Astrocyte (in vitro differentiated cells and primary cell): ENCODE measurements around the gene GARIN5B. TPM values are rescaled to one million over a fixed set of nuclear protein-coding genes. Genes with fewer than 3 reads are reported as not detected.

ENCODE experiments used
- DNase-seq: peaks from one replicate; pipeline ENCODE4 v3.0.0-alpha.2; 2010; ENCODE audit warnings: low read depth
- FAIRE-seq: peaks from 2 replicates; lab custom pipeline; 2011; peaks lifted over from hg19 to GRCh38; lab: Jason Lieb, UNC
- H2AFZ ChIP-seq: 2 replicates; pipeline ENCODE4 v1.6.0; 2012; ENCODE audit warnings: low read depth, low read length, inconsistent platforms
- H3K27ac ChIP-seq: 2 replicates; pipeline ENCODE4 v1.5.1; 2011; ENCODE audit warnings: low read depth, low read length, inconsistent platforms
- H3K27me3 ChIP-seq: 2 replicates; pipeline ENCODE4 v1.6.0; 2011; ENCODE audit warnings: low read length, inconsistent platforms; ENCODE audit not compliant: insufficient read depth
- H3K36me3 ChIP-seq: 2 replicates; pipeline ENCODE4 v1.5.1; 2011; ENCODE audit warnings: low read length, inconsistent platforms; ENCODE audit not compliant: insufficient read depth
- H3K4me1 ChIP-seq: 2 replicates; pipeline ENCODE4 v1.5.1; 2011; ENCODE audit warnings: low read length, inconsistent platforms; ENCODE audit not compliant: insufficient read depth
- H3K4me2 ChIP-seq: 2 replicates; pipeline ENCODE4 v1.6.0; 2012; ENCODE audit warnings: low read length, inconsistent platforms
- H3K4me3 ChIP-seq: 2 replicates; pipeline ENCODE4 v1.5.1; 2011; ENCODE audit warnings: low read depth, mild to moderate bottlenecking, low read length, inconsistent platforms; ENCODE audit not compliant: insufficient read depth
- H3K79me2 ChIP-seq: 2 replicates; pipeline ENCODE4 v1.6.0; 2012; ENCODE audit warnings: mild to moderate bottlenecking, low read length, inconsistent platforms; ENCODE audit not compliant: insufficient read depth
- H3K9ac ChIP-seq: 2 replicates; pipeline ENCODE4 v1.6.0; 2012; ENCODE audit warnings: mild to moderate bottlenecking, low read length, inconsistent platforms
- H3K9me3 ChIP-seq: 2 replicates; pipeline ENCODE4 v1.5.1; 2012; ENCODE audit warnings: low read depth, mild to moderate bottlenecking, low read length, inconsistent platforms; ENCODE audit not compliant: insufficient read depth
- H4K20me1 ChIP-seq: 2 replicates; pipeline ENCODE4 v1.6.0; 2012; ENCODE audit warnings: low read length, inconsistent platforms; ENCODE audit not compliant: insufficient read depth
- H3K27ac Mint-ChIP-seq: one replicate; pipeline ENCODE4 v1.8.0; 2021; ENCODE audit warnings: mild to moderate bottlenecking, mixed read lengths; ENCODE audit not compliant: unreplicated experiment
- H3K27me3 Mint-ChIP-seq: one replicate; pipeline ENCODE4 v1.8.0; 2021; ENCODE audit warnings: low read depth, mixed read lengths; ENCODE audit not compliant: unreplicated experiment
- H3K36me3 Mint-ChIP-seq: one replicate; pipeline ENCODE4 v1.8.0; 2021; ENCODE audit warnings: low read depth, mixed read lengths; ENCODE audit not compliant: unreplicated experiment
- H3K4me1 Mint-ChIP-seq: one replicate; pipeline ENCODE4 v1.8.0; 2021; ENCODE audit warnings: low read depth, mixed read lengths; ENCODE audit not compliant: unreplicated experiment
- H3K4me3 Mint-ChIP-seq: one replicate; pipeline ENCODE4 v1.8.0; 2021; ENCODE audit warnings: mild to moderate bottlenecking, moderate library complexity, mixed read lengths; ENCODE audit not compliant: unreplicated experiment
- H3K9me3 Mint-ChIP-seq: one replicate; pipeline ENCODE4 v1.8.0; 2021; ENCODE audit warnings: mild to moderate bottlenecking, mixed read lengths; ENCODE audit not compliant: unreplicated experiment
- EZH2 ChIP-seq: IDR thresholded peaks from 2 replicates; pipeline ENCODE4 v1.6.1; 2012; ENCODE audit warnings: mild to moderate bottlenecking, low read length, inconsistent platforms; ENCODE audit not compliant: insufficient read depth
- total RNA-seq: library from RNA; stranded (reverse); gene quantifications from 2 replicates; pipeline ENCODE4 v1.2.1, GENCODE V29; 2021
- TF ChIP-seq, protein P1 (sequence below): IDR thresholded peaks from 2 replicates; pipeline ENCODE4 v1.5.1; 2011; ENCODE audit warnings: low read depth, mild to moderate bottlenecking, inconsistent platforms, low read length, moderate library complexity; ENCODE audit not compliant: insufficient read depth

GARIN5B gene
- total RNA-seq, 1 donor from 2014 or later = 0.20 TPM

DNA sequence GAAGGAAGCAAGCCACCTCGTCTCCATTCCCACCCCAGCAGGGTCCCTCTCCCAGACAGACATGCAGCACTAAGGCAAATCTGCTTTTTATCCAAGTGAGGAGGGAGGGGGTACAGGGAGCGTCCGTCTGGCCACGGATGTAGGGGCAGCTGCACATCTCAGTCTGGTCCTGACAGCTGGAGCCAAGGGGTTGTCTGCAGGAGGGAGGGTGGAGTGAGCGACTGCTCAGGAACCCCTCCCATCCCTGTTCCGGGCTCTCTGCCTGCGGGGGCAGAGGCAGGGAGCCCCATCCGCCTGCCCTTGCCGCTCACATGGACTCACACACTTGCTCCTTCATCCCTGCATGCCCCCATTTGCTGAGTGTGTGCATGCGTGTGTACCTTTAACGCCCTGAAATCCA lies 16.1 kb upstream of the GARIN5B start:
- Histone ChIP-seq H3K9me3 (no peaks in the 10 kb centered on the region), H2AFZ (no peak overlapping the region), H3K36me3 (no peaks in the 10 kb centered on the region), H3K9ac (no peak overlapping the region), H3K27ac (no peak overlapping the region), H3K79me2 (no peaks in the 10 kb centered on the region), H3K27me3 (no peaks in the 10 kb centered on the region), H3K4me3 (no peak overlapping the region), H3K4me1 (peaks cover 21% of the 10 kb centered on the region), H4K20me1 (no peaks in the 10 kb centered on the region), H3K4me2 (no peak overlapping the region)
- Mint-ChIP-seq H3K9me3 (peaks cover 2% of the 10 kb centered on the region), H3K27ac (no peak overlapping the region), H3K4me3 (no peak overlapping the region), H3K4me1 (peaks cover 11% of the 10 kb centered on the region), H3K27me3 (peaks cover 2% of the 10 kb centered on the region), H3K36me3 (peaks cover 6% of the 10 kb centered on the region)
- no peak for TF ChIP-seq EZH2
- TF ChIP-seq, protein P1, sequence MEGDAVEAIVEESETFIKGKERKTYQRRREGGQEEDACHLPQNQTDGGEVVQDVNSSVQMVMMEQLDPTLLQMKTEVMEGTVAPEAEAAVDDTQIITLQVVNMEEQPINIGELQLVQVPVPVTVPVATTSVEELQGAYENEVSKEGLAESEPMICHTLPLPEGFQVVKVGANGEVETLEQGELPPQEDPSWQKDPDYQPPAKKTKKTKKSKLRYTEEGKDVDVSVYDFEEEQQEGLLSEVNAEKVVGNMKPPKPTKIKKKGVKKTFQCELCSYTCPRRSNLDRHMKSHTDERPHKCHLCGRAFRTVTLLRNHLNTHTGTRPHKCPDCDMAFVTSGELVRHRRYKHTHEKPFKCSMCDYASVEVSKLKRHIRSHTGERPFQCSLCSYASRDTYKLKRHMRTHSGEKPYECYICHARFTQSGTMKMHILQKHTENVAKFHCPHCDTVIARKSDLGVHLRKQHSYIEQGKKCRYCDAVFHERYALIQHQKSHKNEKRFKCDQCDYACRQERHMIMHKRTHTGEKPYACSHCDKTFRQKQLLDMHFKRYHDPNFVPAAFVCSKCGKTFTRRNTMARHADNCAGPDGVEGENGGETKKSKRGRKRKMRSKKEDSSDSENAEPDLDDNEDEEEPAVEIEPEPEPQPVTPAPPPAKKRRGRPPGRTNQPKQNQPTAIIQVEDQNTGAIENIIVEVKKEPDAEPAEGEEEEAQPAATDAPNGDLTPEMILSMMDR = no peak
- DNase-seq (no peak), FAIRE-seq (no peak)

DNA sequence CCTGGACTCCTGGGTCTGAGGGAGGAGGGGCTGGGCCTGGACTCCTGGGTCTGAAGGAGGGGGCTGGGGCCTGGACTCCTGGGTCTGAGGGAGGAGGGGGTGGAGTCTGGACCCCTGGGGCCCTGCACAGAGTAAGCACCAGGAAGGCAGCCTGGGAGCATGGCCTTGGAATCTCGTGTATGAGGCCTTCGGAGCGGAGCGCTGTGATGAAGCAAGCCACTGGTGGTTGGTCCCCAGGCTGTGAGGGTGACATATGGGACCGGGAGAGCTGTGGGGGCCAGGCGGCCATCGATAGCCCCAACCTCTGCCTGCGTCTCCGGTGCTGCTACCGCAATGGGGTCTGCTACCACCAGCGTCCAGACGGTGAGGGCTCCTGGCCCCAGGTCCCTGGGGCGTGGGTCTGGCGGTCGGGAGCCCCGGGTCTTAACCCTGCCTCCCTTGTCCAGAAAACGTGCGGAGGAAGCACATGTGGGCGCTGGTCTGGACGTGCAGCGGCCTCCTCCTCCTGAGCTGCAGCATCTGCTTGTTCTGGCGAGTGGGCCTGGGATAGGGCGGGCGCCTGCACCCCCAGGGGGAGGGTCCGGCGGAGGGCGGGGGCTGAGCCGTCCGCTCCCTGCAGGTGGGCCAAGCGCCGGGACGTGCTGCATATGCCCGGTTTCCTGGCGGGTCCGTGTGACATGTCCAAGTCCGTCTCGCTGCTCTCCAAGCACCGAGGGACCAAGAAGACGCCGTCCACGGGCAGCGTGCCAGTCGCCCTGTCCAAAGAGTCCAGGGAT lies 14.5 kb upstream of the GARIN5B start:
- FAIRE-seq (no peak), DNase-seq (no peak)
- H3K27ac Mint-ChIP-seq = no peak overlapping the region
- H3K79me2 ChIP-seq = no peaks in the 10 kb centered on the region
- peaks cover 2% of the 10 kb centered on the region for H3K27me3 Mint-ChIP-seq
- no peaks in the 10 kb centered on the region for H4K20me1 ChIP-seq
- H3K4me2 ChIP-seq = no peak overlapping the region
- no peaks in the 10 kb centered on the region for H3K36me3 ChIP-seq
- H3K27me3 ChIP-seq = no peaks in the 10 kb centered on the region
- H3K4me3 Mint-ChIP-seq = no peak overlapping the region
- H3K4me1 Mint-ChIP-seq = peaks cover 17% of the 10 kb centered on the region
- H3K4me1 ChIP-seq = peaks cover 33% of the 10 kb centered on the region
- TF ChIP-seq EZH2 = no peak
- TF ChIP-seq, protein P1 = no peak
- no peak overlapping the region for H2AFZ ChIP-seq
- H3K4me3 ChIP-seq = no peak overlapping the region
- H3K9me3 Mint-ChIP-seq = peaks cover 2% of the 10 kb centered on the region
- no peak overlapping the region for H3K9ac ChIP-seq
- H3K36me3 Mint-ChIP-seq = peaks cover 6% of the 10 kb centered on the region
- H3K9me3 ChIP-seq = no peaks in the 10 kb centered on the region
- H3K27ac ChIP-seq = no peak overlapping the region

DNA sequence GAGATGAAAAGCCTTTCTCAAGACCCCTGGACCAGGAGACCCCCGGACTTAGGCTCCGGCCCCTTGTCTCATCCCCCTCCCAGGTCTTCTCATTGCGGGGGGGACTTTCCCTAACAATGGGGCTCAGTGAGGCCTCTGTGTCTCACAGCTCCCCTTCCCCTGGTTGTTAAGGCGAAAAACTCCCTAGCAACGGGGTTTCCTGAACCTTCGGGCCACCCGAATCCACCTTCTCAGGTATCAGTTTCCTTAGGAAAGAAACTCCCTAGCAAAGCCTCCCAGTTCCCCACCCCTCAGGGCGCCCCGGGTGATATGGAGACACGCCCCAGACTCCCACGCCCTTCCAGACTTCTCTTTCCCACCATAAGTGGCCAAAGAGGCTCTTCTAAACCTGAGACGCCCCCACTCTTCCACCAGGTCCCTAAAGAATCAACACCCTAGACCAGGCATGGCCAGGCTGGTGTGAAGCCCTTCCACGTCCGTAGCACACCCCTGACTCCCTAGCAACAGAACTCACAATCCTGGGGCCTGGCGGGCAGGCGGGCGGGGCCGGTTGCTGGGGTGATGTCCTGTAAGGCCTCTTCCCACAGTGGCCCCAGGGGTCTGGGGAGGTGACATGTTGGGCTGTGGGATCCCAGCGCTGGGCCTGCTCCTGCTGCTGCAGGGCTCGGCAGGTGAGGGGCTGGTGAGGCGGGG lies 13.3 kb upstream of the GARIN5B start, which contains the start of gene TMEM190:
Gene TMEM190, plus strand, starts transcription at position 586 of the 693 bp plus-strand sequence. Its CDS starts 28 bp downstream, at position 614.
- FAIRE-seq (no peak), DNase-seq (no peak)
- Mint-ChIP-seq H3K4me3 (peak within 1 kb of the TSS; percentile 50), H3K27me3 (peaks cover 2% of the 10 kb centered on the region), H3K9me3 (no peaks in the 10 kb centered on the region), H3K36me3 (peaks cover 3% of the 10 kb centered on the region), H3K27ac (peak within 1 kb of the TSS; percentile 85), H3K4me1 (peaks cover 21% of the 10 kb centered on the region)
- Histone ChIP-seq H3K9me3 (no peaks in the 10 kb centered on the region), H3K9ac (no peak within 1 kb of the TSS), H3K36me3 (no peaks in the 10 kb centered on the region), H4K20me1 (no peaks in the 10 kb centered on the region), H3K27me3 (no peaks in the 10 kb centered on the region), H3K4me1 (peaks cover 42% of the 10 kb centered on the region), H3K27ac (no peak within 1 kb of the TSS), H3K79me2 (no peaks in the 10 kb centered on the region), H3K4me3 (no peak within 1 kb of the TSS), H3K4me2 (no peak within 1 kb of the TSS), H2AFZ (no peak within 1 kb of the TSS)
- TF ChIP-seq EZH2 = no peak
- TF ChIP-seq, protein P1 = no peak
